CD4-positive, alpha-beta memory T cell (primary cell): Measurements from ENCODE around the gene EIF2B5. TPM values are rescaled to one million over a fixed set of nuclear protein-coding genes. Genes with fewer than 3 reads are reported as not detected.
A peak's percentile ranks its signal among the peaks of the same experiment; 100 is the strongest.

Experiments used
- CTCF ChIA-PET: fragments of 350-600 bp; sonication (Branson Sonifier 250); formaldehyde crosslinking; loops from one replicate; lab custom pipeline; 2021; ENCODE audit warnings: inconsistent platforms; ENCODE audit not compliant: partially characterized antibody; lab: Charles Lee
- POLR2A ChIA-PET: fragments of 350-600 bp; sonication (Branson Sonifier 250); formaldehyde crosslinking; loops from one replicate; lab custom pipeline; 2021; ENCODE audit not compliant: partially characterized antibody; lab: Charles Lee
- DNase-seq, 5 donors: peaks; one replicate each; pipeline versions ENCODE4 v3.0.0 to v3.0.0-alpha.2; 2020 to 2022; ENCODE audit warnings: mixed read lengths in 1 of 5
- H3K27ac ChIP-seq: one replicate; pipeline ENCODE4 v1.7.0; 2013; ENCODE audit warnings: low read depth, low read length
- H3K27me3 ChIP-seq: 2 replicates; pipeline ENCODE4 v1.7.0; 2013; ENCODE audit warnings: mild to moderate bottlenecking, low read length, moderate library complexity; ENCODE audit not compliant: insufficient read depth
- H3K36me3 ChIP-seq: 2 replicates; pipeline ENCODE4 v1.7.0; 2013; ENCODE audit warnings: mild to moderate bottlenecking, low read length, moderate library complexity; ENCODE audit not compliant: insufficient read depth
- H3K4me1 ChIP-seq: 2 replicates; pipeline ENCODE4 v1.7.0; 2013; ENCODE audit warnings: mild to moderate bottlenecking, low read length, moderate library complexity; ENCODE audit not compliant: insufficient read depth
- H3K4me3 ChIP-seq, 2 donors: one replicate each; pipeline ENCODE4 v1.7.0; 2013; ENCODE audit warnings: low read length in 2 of 2, mild to moderate bottlenecking in 1 of 2
- H3K9me3 ChIP-seq, 2 donors: one replicate each; pipeline ENCODE4 v1.7.0; 2013; ENCODE audit warnings: low read length in 2 of 2, control low read depth in 1 of 2; ENCODE audit not compliant: control insufficient read depth in 1 of 2
- H3K27ac Mint-ChIP-seq, 7 donors: one replicate each; pipeline ENCODE4 v1.8.0; 2020 to 2021; ENCODE audit warnings: mixed read lengths in 7 of 7, mild to moderate bottlenecking in 6 of 7, inconsistent platforms in 3 of 7, moderate library complexity in 3 of 7
- H3K27me3 Mint-ChIP-seq, 2 donors: one replicate each; pipeline ENCODE4 v1.8.0; 2020 to 2021; ENCODE audit warnings: mixed read lengths in 2 of 2
- H3K36me3 Mint-ChIP-seq, 2 donors: one replicate each; pipeline ENCODE4 v1.8.0; 2020 to 2021; ENCODE audit warnings: mixed read lengths in 2 of 2, inconsistent platforms in 1 of 2, mild to moderate bottlenecking in 1 of 2
- H3K4me1 Mint-ChIP-seq, 4 donors: one replicate each; pipeline ENCODE4 v1.8.0; 2020 to 2021; ENCODE audit warnings: mixed read lengths in 4 of 4, mild to moderate bottlenecking in 1 of 4
- H3K4me3 Mint-ChIP-seq, 8 donors: one replicate each; pipeline ENCODE4 v1.8.0; 2020 to 2021; ENCODE audit warnings: mixed read lengths in 8 of 8, mild to moderate bottlenecking in 7 of 8, moderate library complexity in 6 of 8, inconsistent platforms in 3 of 8
- H3K9me3 Mint-ChIP-seq, 8 donors: one replicate each; pipeline ENCODE4 v1.8.0; 2020 to 2021; ENCODE audit warnings: mixed read lengths in 8 of 8, mild to moderate bottlenecking in 5 of 8, inconsistent platforms in 3 of 8, moderate library complexity in 1 of 8
- intact Hi-C: fragments of 100-400 bp; cut with micrococcal nuclease; formaldehyde crosslinking; loops from one replicate; pipeline ENCODE4 v1.15.1; 2023
- polyA plus RNA-seq, 2 donors: library from polyadenylated mRNA; unstranded; fragments of 300-500 nt; fragmentation: Illumina TruSeq; gene quantifications; one replicate each; pipeline ENCODE4 v1.2.3, GENCODE V29; 2021
- total RNA-seq, 2 experiments: library from RNA; stranded (reverse); gene quantifications; one replicate each; pipeline ENCODE4 v1.2.3, GENCODE V29; 2021

EIF2B5 gene
- total and polyA plus RNA-seq, 4 experiments from 2014 or later: 59.6 to 87.6 (median 75.9) TPM

- H3K4me3 Mint-ChIP-seq: peak within 1 kb of the TSS; percentile 90 to 98 (median 96)
- peak; percentile 98 to 99 (median 99) for DNase-seq
- POLR2A ChIA-PET: interaction anchor here (0.7 to 3.5 kb wide), 7 partner anchors 9 to 291 kb away, joined by 3 to 26 read pairs (median 8); partner anchors contain the start of genes ABCF3, CLCN2, DVL3 and EIF2B5
- peaks cover 17 to 43% (median 30%) of the 10 kb centered on the region in 4 donors for H3K4me1 Mint-ChIP-seq
- Histone ChIP-seq H3K4me1 (peaks cover 37% of the 10 kb centered on the region), H3K27ac (peak within 1 kb of the TSS; percentile 88), H3K9me3 (no peaks in the 10 kb centered on the region), H3K4me3 (peak within 1 kb of the TSS; percentile 68 to 90), H3K27me3 (no peaks in the 10 kb centered on the region), H3K36me3 (peaks cover 32% of the 10 kb centered on the region)
- H3K9me3 Mint-ChIP-seq: no peaks in the 10 kb centered on the region
- intact Hi-C loops: loop anchor here (1.0 kb wide), 7 partner anchors 10 to 158 kb away; partner anchors contain the start of genes ABCC5, DVL3, EEF1AKMT4 and EIF2B5
- peak within 1 kb of the TSS; percentile 88 to 95 (median 92) for H3K27ac Mint-ChIP-seq
- peaks cover 13 to 36% of the 10 kb centered on the region in 2 donors for H3K36me3 Mint-ChIP-seq
- CTCF ChIA-PET: interaction anchor here (0.9 to 1.3 kb wide), 4 partner anchors 11 to 32 kb away, joined by 3 to 4 read pairs (median 3); partner anchors contain the start of gene ABCF3
- no peaks in the 10 kb centered on the region for H3K27me3 Mint-ChIP-seq
Measured at GRCh38 chr3:184174646-184175492, 39.7 kb downstream of the EIF2B5 start, which contains the start of gene AP2M1. Gene AP2M1, plus strand, starts transcription at chr3:184174855. Its CDS starts 2,139 bp downstream, at chr3:184176994.

DNA sequence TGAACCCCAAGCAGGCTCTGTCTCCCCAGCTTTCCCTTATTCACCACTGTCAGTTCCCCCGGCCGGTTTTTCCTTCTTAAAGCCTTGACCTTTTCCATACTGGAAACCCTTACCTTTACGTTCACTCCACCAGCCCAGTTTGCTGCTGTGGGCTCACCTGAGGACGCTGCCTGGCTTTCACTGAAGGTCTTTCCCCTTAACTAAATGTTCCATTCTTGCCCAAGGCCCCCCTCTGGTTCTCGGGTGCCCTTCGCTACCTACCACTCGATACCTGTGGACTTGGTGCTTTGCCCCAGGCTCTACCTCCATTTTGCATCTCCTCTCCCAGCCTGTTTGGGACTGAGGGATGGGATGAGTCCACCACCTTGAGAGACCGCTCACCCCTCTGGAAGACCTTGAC, 40.3 kb downstream of the EIF2B5 start:
- intact Hi-C loops: no loop called here
- peak overlapping the region; percentile 81 to 95 (median 92) for H3K27ac Mint-ChIP-seq
- Histone ChIP-seq H3K27ac (peak overlapping the region; percentile 88), H3K9me3 (no peaks in the 10 kb centered on the region), H3K4me1 (peaks cover 37% of the 10 kb centered on the region), H3K36me3 (peaks cover 39% of the 10 kb centered on the region), H3K4me3 (peak overlapping the region; percentile 68 to 90), H3K27me3 (no peaks in the 10 kb centered on the region)
- no peaks in the 10 kb centered on the region for H3K27me3 Mint-ChIP-seq
- H3K9me3 Mint-ChIP-seq: no peaks in the 10 kb centered on the region
- ChIA-PET POLR2A (interaction anchor here (0.7 to 3.5 kb wide), 5 partner anchors 9 to 125 kb away, joined by 4 to 26 read pairs (median 10); partner anchors contain the start of genes ABCF3, DVL3 and EIF2B5), CTCF (interaction anchor here (1.0 to 1.3 kb wide), 2 partner anchors 10 to 31 kb away, joined by 3 to 4 read pairs; partner anchors contain the start of gene ABCF3)
- H3K36me3 Mint-ChIP-seq: peaks cover 15 to 43% of the 10 kb centered on the region in 2 donors
- peak in 1 of 5 donors; percentile 6 for DNase-seq
- H3K4me1 Mint-ChIP-seq: peaks cover 17 to 43% (median 30%) of the 10 kb centered on the region in 4 donors
- peak overlapping the region; percentile 90 to 98 (median 96) for H3K4me3 Mint-ChIP-seq

DNA sequence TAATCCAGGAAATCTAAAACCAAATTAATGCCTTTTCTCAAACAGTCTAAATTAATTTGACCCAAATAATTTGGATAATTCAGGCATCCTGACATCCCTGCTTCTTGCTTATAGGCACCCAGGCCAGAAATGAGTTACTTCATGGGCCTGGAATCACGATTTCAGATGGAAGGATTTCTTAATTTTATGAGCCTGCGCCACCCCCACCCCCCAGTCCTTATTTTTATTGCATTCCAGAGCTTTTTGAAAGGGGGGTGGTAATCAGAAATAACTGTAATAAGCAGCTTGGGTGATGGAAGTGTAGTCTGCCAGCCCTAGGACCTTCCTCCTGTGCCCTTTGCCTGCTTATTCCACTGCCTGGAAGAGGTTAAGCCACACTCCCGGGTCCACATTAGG, 40.8 kb downstream of the EIF2B5 start:
- H3K36me3 ChIP-seq: peaks cover 43% of the 10 kb centered on the region
- POLR2A ChIA-PET: interaction anchor here (0.9 to 3.5 kb wide), 6 partner anchors 10 to 526 kb away, joined by 3 to 26 read pairs (median 10); partner anchors contain the start of genes ABCF3, DVL3 and EIF2B5
- Mint-ChIP-seq H3K27me3 (no peaks in the 10 kb centered on the region), H3K27ac (peak overlapping the region in 5 of 7 donors; percentile 36 to 95 (median 88)), H3K4me3 (peak overlapping the region; percentile 90 to 98 (median 96)), H3K4me1 (peaks cover 17 to 43% (median 30%) of the 10 kb centered on the region in 4 donors), H3K9me3 (no peaks in the 10 kb centered on the region), H3K36me3 (peaks cover 19 to 44% of the 10 kb centered on the region in 2 donors)
- H3K4me1 ChIP-seq: peaks cover 37% of the 10 kb centered on the region
- no peak for DNase-seq
- no peaks in the 10 kb centered on the region for H3K9me3 ChIP-seq
- peak overlapping the region in 1 of 2 donors; percentile 90 for H3K4me3 ChIP-seq
- CTCF ChIA-PET: interaction anchor here (1.3 kb wide), 1 partner anchor 51 kb away, joined by 3 read pairs; no protein-coding TSS in a partner anchor
- no peaks in the 10 kb centered on the region for H3K27me3 ChIP-seq
- peak overlapping the region; percentile 88 for H3K27ac ChIP-seq
- intact Hi-C loops: no loop called here

DNA sequence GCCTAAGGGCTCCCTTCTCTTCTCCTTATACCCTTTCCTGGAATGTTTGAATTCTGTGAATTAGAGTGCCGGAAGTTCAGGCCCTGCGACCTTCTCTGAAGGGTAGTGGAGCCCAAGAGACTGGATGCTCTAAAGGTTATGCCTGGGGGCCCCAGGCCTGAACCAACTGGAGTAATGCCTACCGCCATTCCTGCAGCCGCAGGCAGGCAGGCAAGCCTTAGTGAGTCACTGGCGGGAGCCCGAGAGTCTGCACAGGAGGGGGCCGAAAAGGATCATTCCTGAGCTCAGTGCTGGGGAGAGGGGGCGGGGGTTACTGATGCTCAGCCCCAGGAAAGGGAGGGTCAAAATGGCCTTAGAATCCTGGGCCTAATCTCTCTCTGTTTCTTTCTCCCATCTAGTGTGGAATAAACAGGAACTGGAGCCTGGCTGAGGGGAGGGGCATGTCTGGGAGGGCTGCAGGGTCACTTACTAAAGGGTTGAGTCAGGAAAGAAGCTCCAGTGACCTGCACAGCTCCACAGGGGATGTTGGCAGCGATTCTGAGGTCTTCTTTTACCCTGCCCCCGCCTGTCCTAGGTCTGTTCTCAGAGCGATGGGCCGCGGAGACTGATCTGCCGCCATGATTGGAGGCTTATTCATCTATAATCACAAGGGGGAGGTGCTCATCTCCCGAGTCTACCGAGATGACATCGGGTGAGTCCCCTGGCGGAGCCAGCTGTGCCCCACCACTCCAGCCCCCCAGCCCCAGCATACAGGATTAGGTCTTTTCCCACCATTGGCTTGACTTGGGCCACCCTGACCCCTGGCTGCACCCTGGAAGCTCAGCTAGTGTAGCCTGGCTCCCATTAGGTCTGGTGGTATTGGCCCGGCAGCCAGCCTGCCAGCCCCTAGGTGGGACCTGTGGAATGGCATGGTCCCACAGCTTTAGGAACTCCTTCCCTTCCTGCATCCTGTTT, 41.5 kb downstream of the EIF2B5 start:
- Histone ChIP-seq H3K4me1 (peaks cover 37% of the 10 kb centered on the region), H3K27me3 (no peaks in the 10 kb centered on the region), H3K9me3 (no peaks in the 10 kb centered on the region), H3K36me3 (peaks cover 50% of the 10 kb centered on the region), H3K4me3 (no peak overlapping the region), H3K27ac (no peak overlapping the region)
- no peaks in the 10 kb centered on the region for H3K9me3 Mint-ChIP-seq
- intact Hi-C loops: no loop called here
- CTCF ChIA-PET: interaction anchor here (1.2 to 1.3 kb wide), 3 partner anchors 14 to 50 kb away, joined by 3 read pairs; no protein-coding TSS in a partner anchor
- no peak for DNase-seq
- no peaks in the 10 kb centered on the region for H3K27me3 Mint-ChIP-seq
- peak overlapping the region in 4 of 7 donors; percentile 25 to 52 (median 36) for H3K27ac Mint-ChIP-seq
- H3K4me1 Mint-ChIP-seq: peaks cover 17 to 43% (median 30%) of the 10 kb centered on the region in 4 donors
- peak overlapping the region; percentile 90 to 98 (median 96) for H3K4me3 Mint-ChIP-seq
- POLR2A ChIA-PET: interaction anchor here (0.9 to 2.2 kb wide), 4 partner anchors 9 to 527 kb away, joined by 3 to 14 read pairs (median 6); partner anchors contain the start of genes ABCF3, DVL3 and EIF2B5
- peaks cover 24 to 45% of the 10 kb centered on the region in 2 donors for H3K36me3 Mint-ChIP-seq

DNA sequence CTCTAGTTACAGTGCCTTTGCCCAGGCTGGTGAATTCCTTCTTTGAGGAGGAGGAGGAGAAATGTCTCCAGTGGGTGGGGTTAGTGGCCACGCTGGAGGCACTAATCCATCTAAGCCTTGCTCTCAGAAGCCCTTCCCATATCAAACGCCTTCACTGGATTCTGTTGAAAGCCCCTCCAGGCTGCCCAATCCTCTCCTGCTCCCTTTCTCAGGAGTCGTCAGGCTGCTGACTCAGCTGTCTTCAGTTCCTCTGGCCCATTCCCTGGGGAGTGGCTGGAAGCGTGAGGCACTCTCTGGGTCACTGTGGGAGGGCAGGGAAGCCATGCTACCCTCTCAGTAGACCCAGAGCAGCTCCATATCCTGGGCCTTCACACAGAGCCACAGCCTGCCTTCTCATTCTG, 42.2 kb downstream of the EIF2B5 start:
- no peak for DNase-seq
- H3K27me3 Mint-ChIP-seq: no peaks in the 10 kb centered on the region
- H3K4me3 Mint-ChIP-seq: peak overlapping the region in 2 of 8 donors; percentile 41 to 58
- Histone ChIP-seq H3K9me3 (no peaks in the 10 kb centered on the region), H3K36me3 (peaks cover 57% of the 10 kb centered on the region), H3K27me3 (no peaks in the 10 kb centered on the region), H3K27ac (no peak overlapping the region), H3K4me3 (no peak overlapping the region), H3K4me1 (peaks cover 37% of the 10 kb centered on the region)
- ChIA-PET CTCF (interaction anchor here (1.2 to 1.3 kb wide), 3 partner anchors 14 to 50 kb away, joined by 3 read pairs; no protein-coding TSS in a partner anchor), POLR2A (interaction anchor here (1.1 to 2.2 kb wide), 3 partner anchors 8 to 42 kb away, joined by 5 to 14 read pairs (median 7); partner anchors contain the start of genes ABCF3, DVL3 and EIF2B5)
- H3K4me1 Mint-ChIP-seq: peaks cover 17 to 43% (median 30%) of the 10 kb centered on the region in 4 donors
- H3K9me3 Mint-ChIP-seq: no peaks in the 10 kb centered on the region
- peaks cover 27 to 52% of the 10 kb centered on the region in 2 donors for H3K36me3 Mint-ChIP-seq
- no peak overlapping the region for H3K27ac Mint-ChIP-seq
- intact Hi-C loops: no loop called here

DNA sequence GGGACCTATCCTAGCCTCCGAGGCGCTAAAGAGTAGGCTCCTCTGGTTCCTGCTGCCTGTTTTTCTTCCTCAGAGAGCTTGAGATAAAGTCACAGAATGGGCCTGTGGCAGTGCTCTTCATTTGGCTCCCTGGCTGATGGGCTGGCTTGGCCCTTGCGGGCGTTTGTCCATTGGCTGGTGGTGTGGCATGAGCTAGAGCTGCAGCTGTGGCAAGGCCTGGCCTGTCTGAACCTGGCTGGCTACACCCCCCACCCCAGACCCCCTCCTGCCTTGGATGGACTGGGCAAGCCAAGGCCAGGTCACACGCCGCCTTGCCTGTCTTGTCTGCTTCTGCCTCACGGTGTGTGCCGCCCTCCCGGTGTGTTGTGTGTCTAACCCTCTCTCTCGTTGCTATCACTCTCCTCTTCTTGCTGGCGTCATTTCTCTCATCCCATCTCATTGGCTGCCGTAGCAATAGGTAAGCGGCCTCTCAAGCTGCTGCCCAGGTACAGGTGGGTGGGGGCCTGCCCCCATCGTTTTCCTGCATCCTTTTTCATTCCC, 42.7 kb downstream of the EIF2B5 start:
- Histone ChIP-seq H3K27ac (no peak overlapping the region), H3K9me3 (no peaks in the 10 kb centered on the region), H3K4me3 (no peak overlapping the region), H3K36me3 (peaks cover 62% of the 10 kb centered on the region), H3K27me3 (no peaks in the 10 kb centered on the region), H3K4me1 (peaks cover 37% of the 10 kb centered on the region)
- intact Hi-C loops: no loop called here
- peaks cover 32 to 57% of the 10 kb centered on the region in 2 donors for H3K36me3 Mint-ChIP-seq
- H3K4me3 Mint-ChIP-seq: peak overlapping the region in 4 of 8 donors; percentile 7 to 70 (median 46)
- peaks cover 16 to 43% (median 30%) of the 10 kb centered on the region in 4 donors for H3K4me1 Mint-ChIP-seq
- POLR2A ChIA-PET: interaction anchor here (1.1 to 2.2 kb wide), 2 partner anchors 8 to 22 kb away, joined by 5 to 14 read pairs; partner anchors contain the start of genes ABCF3 and DVL3
- no peaks in the 10 kb centered on the region for H3K27me3 Mint-ChIP-seq
- DNase-seq: no peak
- H3K9me3 Mint-ChIP-seq: no peaks in the 10 kb centered on the region
- peak overlapping the region in 1 of 7 donors; percentile 61 for H3K27ac Mint-ChIP-seq
- CTCF ChIA-PET: interaction anchor here (1.2 kb wide), 1 partner anchor 15 kb away, joined by 3 read pairs; no protein-coding TSS in a partner anchor
